ENCODE measurements around the gene RCHY1. TPM values are rescaled to one million over a fixed set of nuclear protein-coding genes. Genes with fewer than 3 reads are reported as not detected.

RCHY1 gene
- total RNA-seq, 6 experiments from 2014 or later, result 8.6 to 19.3 (median 14.0) TPM

- no peaks in the 10 kb centered on the region for H3K9me3 ChIP-seq
- 70% methylated on average over 2 of the region's 2 CpGs for WGBS (ENCODE audit: insufficient coverage, low coverage, low lambda C conversion rate, missing lambda C conversion rate)
- ATAC-seq, result peak in 2 of 4 donors; percentile 42 to 46
- H3K36me3 ChIP-seq, result peaks cover 6 to 45% (median 18%) of the 10 kb centered on the region in 4 donors
- H3K27ac ChIP-seq, result no peak overlapping the region
- no peak overlapping the region for H3K4me3 ChIP-seq
- no peak for DNase-seq
- intact Hi-C loops (cut with DNase I), result no loop called here
- no peaks in the 10 kb centered on the region for H3K4me1 ChIP-seq
- TF ChIP-seq POLR2A (IDR thresholded peaks at IDR 0.05) (no peak), CTCF (IDR thresholded peaks at IDR 0.05) (peak in 3 of 4 donors; percentile 16 to 39 (median 30))
- no peaks in the 10 kb centered on the region for H3K27me3 ChIP-seq
Measured at GRCh38 chr4:75490155-75490554, 24.0 kb downstream of the RCHY1 start.

- H3K36me3 ChIP-seq, result peaks cover 10 to 35% (median 25%) of the 10 kb centered on the region in 4 donors
- TF ChIP-seq CTCF (IDR thresholded peaks at IDR 0.05) (no peak), POLR2A (IDR thresholded peaks at IDR 0.05) (no peak)
- WGBS (ENCODE audit: insufficient coverage, low coverage, low lambda C conversion rate, missing lambda C conversion rate), result 75% methylated on average over 4 of the region's 4 CpGs
Measured at GRCh38 chr4:75484190-75484589, 30.0 kb downstream of the RCHY1 start.

GRCh38 chr4:75477201-75477600 lies 37.0 kb downstream of the RCHY1 start:
- Histone ChIP-seq H3K36me3 (peaks cover 6 to 27% (median 11%) of the 10 kb centered on the region in 4 donors), H3K9me3 (no peaks in the 10 kb centered on the region), H3K27me3 (no peaks in the 10 kb centered on the region), H3K4me1 (no peaks in the 10 kb centered on the region), H3K27ac (no peak overlapping the region), H3K4me3 (no peak overlapping the region)
- TF ChIP-seq CTCF (IDR thresholded peaks at IDR 0.05) (no peak), POLR2A (IDR thresholded peaks at IDR 0.05) (no peak)
- 94% methylated on average over 3 of the region's 3 CpGs for WGBS (ENCODE audit: insufficient coverage, low coverage, low lambda C conversion rate, missing lambda C conversion rate)
- intact Hi-C loops (cut with DNase I), result no loop called here
- no peak for DNase-seq
- no peak for ATAC-seq

More at GRCh38 chr4:75484190-75484589, 30.0 kb downstream of the RCHY1 start:
- DNase-seq (no peak), ATAC-seq (no peak)
- no peaks in the 10 kb centered on the region for H3K9me3 ChIP-seq
- no peak overlapping the region for H3K27ac ChIP-seq
- no peak overlapping the region for H3K4me3 ChIP-seq
- no peaks in the 10 kb centered on the region for H3K27me3 ChIP-seq
- no peaks in the 10 kb centered on the region for H3K4me1 ChIP-seq
- intact Hi-C loops (cut with DNase I), result no loop called here

- DNase-seq (no peak), ATAC-seq (no peak)
- 100% methylated on average over 1 of the region's 1 CpG for WGBS (ENCODE audit: insufficient coverage, low coverage, low lambda C conversion rate, missing lambda C conversion rate)
- TF ChIP-seq POLR2A (IDR thresholded peaks at IDR 0.05) (no peak), CTCF (IDR thresholded peaks at IDR 0.05) (no peak)
- Histone ChIP-seq H3K9me3 (no peaks in the 10 kb centered on the region), H3K27ac (no peak overlapping the region), H3K4me1 (no peaks in the 10 kb centered on the region), H3K27me3 (no peaks in the 10 kb centered on the region), H3K36me3 (no peaks in the 10 kb centered on the region), H3K4me3 (no peak overlapping the region)
- intact Hi-C loops (cut with DNase I), result no loop called here
Measured at GRCh38 chr4:75470738-75471137, 43.5 kb downstream of the RCHY1 start.

GRCh38 chr4:75469896-75470295 lies 44.3 kb downstream of the RCHY1 start:
- no peaks in the 10 kb centered on the region for H3K27me3 ChIP-seq
- 100% methylated on average over 1 of the region's 1 CpG for WGBS (ENCODE audit: insufficient coverage, low coverage, low lambda C conversion rate, missing lambda C conversion rate)
- no peak for ATAC-seq
- H3K9me3 ChIP-seq, result no peaks in the 10 kb centered on the region
- no peak for TF ChIP-seq POLR2A (IDR thresholded peaks at IDR 0.05)
- no peak for TF ChIP-seq CTCF (IDR thresholded peaks at IDR 0.05)
- H3K36me3 ChIP-seq, result no peaks in the 10 kb centered on the region
- no peak overlapping the region for H3K27ac ChIP-seq
- DNase-seq, result no peak
- no peaks in the 10 kb centered on the region for H3K4me1 ChIP-seq
- intact Hi-C loops (cut with DNase I), result no loop called here
- H3K4me3 ChIP-seq, result no peak overlapping the region

All from right lobe of liver (tissue), 6 donors.